Transverse colon (tissue), 4 donors: ENCODE results near the gene ZNF8. TPM values are rescaled to one million over a fixed set of nuclear protein-coding genes. Genes with fewer than 3 reads are reported as not detected.

Experiments
- DNase-seq: peaks from one replicate; pipeline ENCODE4 v3.0.0-alpha.2; 2019
- H3K27ac ChIP-seq, 4 donors: fragments of 200-600 bp; sonication (generic); 2 replicates each; pipeline ENCODE4 v1.5.1; 2016 to 2018; ENCODE audit warnings: inconsistent platforms in 4 of 4
- H3K27me3 ChIP-seq: fragments of 200-600 bp; sonication (generic); 2 replicates; pipeline ENCODE4 v1.5.1; 2017; ENCODE audit warnings: inconsistent platforms
- H3K36me3 ChIP-seq, 4 donors: fragments of 200-600 bp; sonication (generic); 2 replicates each; pipeline ENCODE4 v1.5.1; 2017 to 2019; ENCODE audit warnings: inconsistent platforms in 4 of 4
- H3K4me1 ChIP-seq, 4 donors: fragments of 200-600 bp; sonication (generic); 2 replicates each; pipeline ENCODE4 v1.5.1; 2017 to 2020; ENCODE audit warnings: inconsistent platforms in 4 of 4
- H3K4me3 ChIP-seq, 4 donors: fragments of 200-600 bp; sonication (generic); 1 replicate in 1 of 4; 2 replicates in 3 of 4; pipeline versions ENCODE4 v1.5.1 to v1.6.1; 2017 to 2019; ENCODE audit warnings: inconsistent platforms in 4 of 4
- H3K9me3 ChIP-seq, 2 donors: fragments of 200-600 bp; sonication (generic); 2 replicates each; pipeline ENCODE4 v1.5.1; 2017 to 2019; ENCODE audit warnings: inconsistent platforms in 2 of 2
- EP300 ChIP-seq: sonication (generic); formaldehyde crosslinking; IDR thresholded peaks from one replicate; pipeline ENCODE4 v1.6.1; 2017; ENCODE audit warnings: antibody characterized with exemption, low read depth
- POLR2A ChIP-seq: fragments of 450-650 bp; IDR thresholded peaks from one replicate; pipeline ENCODE4 v1.6.1; 2016; ENCODE audit warnings: antibody characterized with exemption, mild to moderate bottlenecking, moderate library complexity
- POLR2AphosphoS5 ChIP-seq, 3 donors: sonication (generic); formaldehyde crosslinking; IDR thresholded peaks; one replicate each; pipeline ENCODE4 v1.6.1; 2016; ENCODE audit warnings: antibody characterized with exemption in 3 of 3
- WGBS, 2 donors: methylation state at CpG; one replicate each; pipeline ENCODE4 v1.1.5; 2018; ENCODE audit warnings: low coverage in 1 of 2; 5-methylcytosine and 5-hydroxymethylcytosine counted together
- in situ Hi-C, 4 donors: fragments of 200-750 bp; cut with MboI; loops; one replicate each; pipeline versions ENCODE4 v1.15.0 to v1.15.1; 2017; ENCODE audit warnings: low sequenced_read_pairs in 3 of 4, low pct_ligation_motif_present in 1 of 4, low pct_unique_long_range_greater_than_20kb in 1 of 4
- intact Hi-C: fragments of 100-400 bp; cut with DNase I; formaldehyde crosslinking; loops from one replicate; pipeline ENCODE4 v1.15.1; 2023; ENCODE audit warnings: low total_unique reads
- total RNA-seq, 4 donors: library from RNA; depleted of rRNA; stranded (reverse); fragments of >200 nt; gene quantifications; one replicate each; pipeline ENCODE4 v1.1.0, GENCODE V29; 2016
- TF ChIP-seq, protein P1 (sequence below), 5 experiments: fragments of 200-600 bp in 3 of 5; fragments of 450-650 bp in 2 of 5; sonication (generic) in 3 of 5; IDR thresholded peaks; 1 replicate in 2 of 5; 2 replicates in 3 of 5; pipeline ENCODE4 v1.5.1; 2016 to 2017; ENCODE audit warnings: antibody characterized with exemption in 5 of 5, inconsistent platforms in 3 of 5, mild to moderate bottlenecking in 2 of 5, moderate library complexity in 1 of 5

ZNF8 gene
- total RNA-seq = 1 to 10 TPM; 4.6 to 6.6 (median 6.3) TPM

DNA sequence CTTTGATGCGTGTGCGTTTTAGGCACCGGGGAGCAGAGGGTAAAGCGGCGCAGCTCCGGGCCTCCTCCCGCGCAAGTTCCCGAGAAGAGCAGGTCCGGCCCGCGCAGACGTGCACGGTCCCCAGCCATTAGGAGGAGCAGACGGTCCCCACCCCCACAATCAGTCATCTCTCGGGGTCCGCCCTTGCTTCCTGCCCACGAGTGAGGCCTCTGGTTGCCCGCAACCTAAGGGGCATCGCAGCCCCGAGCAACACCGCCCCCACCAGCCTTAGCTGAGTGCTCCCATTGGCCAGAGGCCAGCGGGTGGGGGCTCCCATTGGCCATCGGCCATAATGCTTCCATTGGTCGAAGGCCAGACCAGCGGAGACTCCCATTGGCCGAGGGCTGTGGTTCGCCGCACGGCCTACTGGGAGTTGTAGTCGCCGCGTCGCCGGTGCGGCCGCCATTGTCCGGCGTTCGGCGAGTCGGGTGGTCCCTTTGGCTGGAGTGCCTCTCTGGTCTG is at the start of gene ZNF8:
TSS of gene ZNF8 (plus strand) at position 415 of the 501 bp plus-strand sequence. CDS start 127 bp downstream, outside the sequence.
- Histone ChIP-seq H3K4me1 (peaks cover 4 to 17% (median 8%) of the 10 kb centered on the region in 4 donors), H3K4me3 (peak within 1 kb of the TSS; percentile 65 to 91 (median 78)), H3K36me3 (no peaks in the 10 kb centered on the region), H3K9me3 (peaks cover 14 to 23% of the 10 kb centered on the region in 2 donors), H3K27me3 (no peaks in the 10 kb centered on the region), H3K27ac (peak within 1 kb of the TSS; percentile 84 to 89 (median 87))
- peak; percentile 98 for DNase-seq
- intact Hi-C loops (no loop called here), in situ Hi-C loops (no loop called here)
- TF ChIP-seq, protein P1, sequence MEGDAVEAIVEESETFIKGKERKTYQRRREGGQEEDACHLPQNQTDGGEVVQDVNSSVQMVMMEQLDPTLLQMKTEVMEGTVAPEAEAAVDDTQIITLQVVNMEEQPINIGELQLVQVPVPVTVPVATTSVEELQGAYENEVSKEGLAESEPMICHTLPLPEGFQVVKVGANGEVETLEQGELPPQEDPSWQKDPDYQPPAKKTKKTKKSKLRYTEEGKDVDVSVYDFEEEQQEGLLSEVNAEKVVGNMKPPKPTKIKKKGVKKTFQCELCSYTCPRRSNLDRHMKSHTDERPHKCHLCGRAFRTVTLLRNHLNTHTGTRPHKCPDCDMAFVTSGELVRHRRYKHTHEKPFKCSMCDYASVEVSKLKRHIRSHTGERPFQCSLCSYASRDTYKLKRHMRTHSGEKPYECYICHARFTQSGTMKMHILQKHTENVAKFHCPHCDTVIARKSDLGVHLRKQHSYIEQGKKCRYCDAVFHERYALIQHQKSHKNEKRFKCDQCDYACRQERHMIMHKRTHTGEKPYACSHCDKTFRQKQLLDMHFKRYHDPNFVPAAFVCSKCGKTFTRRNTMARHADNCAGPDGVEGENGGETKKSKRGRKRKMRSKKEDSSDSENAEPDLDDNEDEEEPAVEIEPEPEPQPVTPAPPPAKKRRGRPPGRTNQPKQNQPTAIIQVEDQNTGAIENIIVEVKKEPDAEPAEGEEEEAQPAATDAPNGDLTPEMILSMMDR (IDR thresholded peaks at IDR 0.05) = no peak
- TF ChIP-seq POLR2AphosphoS5 (IDR thresholded peaks at IDR 0.05) (peak; percentile 78 to 88 (median 84)), POLR2A (peak; percentile 71), EP300 (no peak)
- 6% methylated on average over 27 of the region's 42 CpGs; no CpG with 5 or more reads in 1 of the 2 donors for WGBS, 2 donors

DNA sequence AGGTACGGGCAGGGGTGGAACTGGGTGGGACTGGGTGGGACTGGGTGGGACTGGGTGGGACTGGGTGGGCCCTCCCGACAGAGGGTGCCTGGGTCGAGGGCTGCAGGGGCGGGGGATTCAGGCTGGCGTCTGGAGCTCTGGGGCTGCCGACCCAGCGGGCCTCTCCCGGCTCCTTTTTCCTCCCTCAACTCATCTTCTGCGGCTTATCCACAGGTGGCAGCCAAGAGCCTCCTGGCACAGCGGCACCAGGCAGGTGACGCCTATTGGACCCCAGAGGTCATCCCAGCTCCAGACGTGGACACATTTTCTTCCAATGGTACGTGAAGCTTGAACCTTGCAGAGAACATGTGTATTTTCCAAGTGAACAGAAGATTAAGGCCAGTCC is 49.5 kb upstream of the ZNF8 start:
- WGBS, 2 donors = 52 to 60% methylated on average over 1 to 11 of the region's 13 CpGs
- no peaks in the 10 kb centered on the region for H3K27me3 ChIP-seq
- peaks cover 0 to 45% (median 23%) of the 10 kb centered on the region in 4 donors for H3K36me3 ChIP-seq
- H3K4me3 ChIP-seq = peak overlapping the region; percentile 68 to 75 (median 71)
- H3K4me1 ChIP-seq = peaks cover 0 to 13% (median 9%) of the 10 kb centered on the region in 4 donors
- no peak for DNase-seq
- in situ Hi-C loops (no loop called here), intact Hi-C loops (no loop called here)
- H3K9me3 ChIP-seq = peaks cover 30 to 60% of the 10 kb centered on the region in 2 donors
- no peak for TF ChIP-seq POLR2AphosphoS5 (IDR thresholded peaks at IDR 0.05)
- H3K27ac ChIP-seq = peak overlapping the region; percentile 70 to 85 (median 78)

DNA sequence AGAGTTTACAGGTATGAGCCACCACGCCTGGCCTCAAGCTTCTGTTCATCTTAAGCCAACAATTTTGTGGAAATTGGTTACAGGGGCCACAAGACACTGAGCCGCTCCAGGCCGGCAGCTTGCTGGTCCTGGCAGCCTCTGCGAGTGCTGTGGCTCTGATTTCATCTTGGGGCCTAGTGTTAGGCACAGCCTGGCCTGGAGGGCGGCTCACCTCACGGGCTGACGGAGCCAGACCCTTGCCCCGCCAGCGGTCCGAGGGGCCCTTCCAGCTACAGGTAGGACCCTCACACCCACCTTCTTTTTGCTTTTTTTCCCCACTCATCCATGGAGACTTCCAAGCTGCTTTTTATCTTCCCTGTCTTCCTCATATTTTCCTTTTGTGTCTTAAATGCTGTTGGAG is 41.4 kb upstream of the ZNF8 start:
- no peak for DNase-seq
- no peak overlapping the region for H3K27ac ChIP-seq
- 94 to 100% methylated on average over 1 to 10 of the region's 10 CpGs for WGBS, 2 donors
- intact Hi-C loops = no loop called here
- in situ Hi-C loops = no loop called here
- H3K9me3 ChIP-seq = peaks cover 67 to 88% of the 10 kb centered on the region in 2 donors
- no peak overlapping the region for H3K4me3 ChIP-seq
- H3K36me3 ChIP-seq = peaks cover 0 to 82% (median 41%) of the 10 kb centered on the region in 4 donors
- no peaks in the 10 kb centered on the region for H3K27me3 ChIP-seq
- TF ChIP-seq EP300 = no peak
- TF ChIP-seq, protein P1 (IDR thresholded peaks at IDR 0.05) = no peak
- no peak for TF ChIP-seq POLR2A
- no peak for TF ChIP-seq POLR2AphosphoS5 (IDR thresholded peaks at IDR 0.05)
- no peaks in the 10 kb centered on the region for H3K4me1 ChIP-seq

DNA sequence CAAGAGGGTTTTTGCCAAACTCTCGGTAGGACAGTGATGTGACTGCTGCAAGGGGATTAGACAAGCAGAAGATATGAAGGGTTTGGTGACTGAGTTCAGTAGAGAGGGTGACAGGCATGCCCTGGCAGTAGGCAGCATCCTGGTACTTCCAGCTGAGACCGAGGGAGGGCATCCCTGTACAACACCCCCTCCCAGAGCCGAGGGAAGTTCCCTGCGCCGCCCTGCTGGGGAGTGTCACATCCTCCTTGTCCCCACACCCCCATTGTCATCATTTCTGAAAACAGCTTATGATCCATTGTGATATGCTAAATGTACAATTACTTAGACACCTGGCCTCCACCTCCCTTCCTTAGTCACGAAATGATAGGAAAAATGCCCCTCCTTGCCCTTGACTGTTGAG is 35.4 kb upstream of the ZNF8 start:
- H3K4me3 ChIP-seq = no peak overlapping the region
- in situ Hi-C loops = no loop called here
- TF ChIP-seq, protein P1 (IDR thresholded peaks at IDR 0.05) = no peak
- no peak for TF ChIP-seq POLR2AphosphoS5 (IDR thresholded peaks at IDR 0.05)
- no peak for TF ChIP-seq EP300
- DNase-seq = no peak
- H3K9me3 ChIP-seq = peaks cover 77 to 98% of the 10 kb centered on the region in 2 donors
- H3K27me3 ChIP-seq = no peaks in the 10 kb centered on the region
- H3K27ac ChIP-seq = no peak overlapping the region
- peaks cover 2 to 89% (median 49%) of the 10 kb centered on the region in 4 donors for H3K36me3 ChIP-seq
- WGBS, 2 donors = 98 to 100% methylated on average over 2 to 6 of the region's 6 CpGs
- no peaks in the 10 kb centered on the region for H3K4me1 ChIP-seq
- intact Hi-C loops = no loop called here

DNA sequence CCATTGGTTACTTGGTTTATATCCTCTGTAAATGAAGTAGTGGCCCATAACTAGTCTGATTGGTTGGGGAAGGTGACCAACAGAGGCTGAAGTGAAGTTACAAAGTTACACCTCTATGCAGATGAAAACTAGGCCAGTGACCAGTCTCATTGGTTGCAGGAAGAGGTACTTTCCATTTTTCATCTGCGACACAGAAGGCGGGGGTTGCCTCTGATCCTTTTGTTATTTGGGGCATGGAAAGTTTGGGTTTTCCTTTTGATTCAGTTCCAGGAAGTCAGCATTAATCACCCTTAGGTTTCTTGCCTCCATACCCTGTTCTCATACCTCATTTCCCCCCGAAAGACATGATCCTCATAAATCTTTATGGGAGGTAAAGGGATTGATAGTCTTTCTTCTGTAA is 29.9 kb upstream of the ZNF8 start:
- TF ChIP-seq POLR2A (no peak), EP300 (no peak)
- no peaks in the 10 kb centered on the region for H3K4me1 ChIP-seq
- no peaks in the 10 kb centered on the region for H3K27me3 ChIP-seq
- H3K36me3 ChIP-seq = peaks cover 4 to 100% (median 56%) of the 10 kb centered on the region in 4 donors
- H3K4me3 ChIP-seq = no peak overlapping the region
- WGBS, 2 donors = 91 to 100% methylated on average over 2 to 3 of the region's 3 CpGs
- H3K27ac ChIP-seq = no peak overlapping the region
- intact Hi-C loops = no loop called here
- no peak for DNase-seq
- H3K9me3 ChIP-seq = peaks cover 93 to 100% of the 10 kb centered on the region in 2 donors
- in situ Hi-C loops = no loop called here
